HG03039 (cell line): ENCODE data around the gene DUSP18.
A peak's percentile ranks its signal among the peaks of the same experiment; 100 is the strongest.
"Not testable (repeated sequence)": the region's sequence is repeated elsewhere in the genome, so short reads cannot be mapped to it uniquely, and the experiment has no call there.

Source experiments
- ATAC-seq: cut with Tn5 transposase; IDR thresholded peaks from one replicate; pipeline ENCODE4 v1.9.1; 2021; ENCODE audit warnings: mild to moderate bottlenecking, moderate library complexity; ENCODE audit not compliant: unreplicated experiment

Gene DUSP18

GRCh38 chr22:30640839-30641430 lies 26.7 kb downstream of the DUSP18 start:
- no peak for ATAC-seq

GRCh38 chr22:30640361-30640760 lies 27.3 kb downstream of the DUSP18 start:
- ATAC-seq: no peak

- no peak for ATAC-seq
Observed at GRCh38 chr22:30637701-30638114, 30.0 kb downstream of the DUSP18 start.

GRCh38 chr22:30636226-30637077 lies 31.2 kb downstream of the DUSP18 start:
- no peak for ATAC-seq

GRCh38 chr22:30635273-30636225 lies 32.1 kb downstream of the DUSP18 start, which contains the start of gene SLC35E4:
TSS of gene SLC35E4 (plus strand) at chr22:30635781. CDS start at chr22:30636451, 670 bp downstream.
- ATAC-seq: peak; percentile 73

- ATAC-seq: peak; percentile 42
Observed at GRCh38 chr22:30634471-30635233, 33.0 kb downstream of the DUSP18 start.

- ATAC-seq: not testable (repeated sequence)
Observed at GRCh38 chr22:30631469-30631868, 36.2 kb downstream of the DUSP18 start.

- no peak for ATAC-seq
Observed at GRCh38 chr22:30628491-30628890, 39.2 kb downstream of the DUSP18 start.

GRCh38 chr22:30627471-30627870 lies 40.2 kb downstream of the DUSP18 start:
- no peak for ATAC-seq

GRCh38 chr22:30626413-30626812 lies 41.3 kb downstream of the DUSP18 start:
- no peak for ATAC-seq

GRCh38 chr22:30619909-30620308 lies 47.8 kb downstream of the DUSP18 start:
- ATAC-seq: not testable (repeated sequence)

GRCh38 chr22:30617819-30618218 lies 49.9 kb downstream of the DUSP18 start:
- ATAC-seq: no peak

GRCh38 chr22:30615543-30615954 lies 52.1 kb downstream of the DUSP18 start:
- no peak for ATAC-seq

GRCh38 chr22:30614879-30615278 lies 52.8 kb downstream of the DUSP18 start:
- no peak for ATAC-seq

- no peak for ATAC-seq
Observed at GRCh38 chr22:30614268-30614667, 53.4 kb downstream of the DUSP18 start.

- ATAC-seq: no peak
Observed at GRCh38 chr22:30612789-30613188, 54.9 kb downstream of the DUSP18 start.
